HL-60 (cell line): Measurements from ENCODE around the gene SLC35F3.

Experiments
- DNase-seq, 2 experiments: peaks; one replicate each; pipeline ENCODE4 v3.0.0-alpha.2; 2010 to 2020; ENCODE audit warnings: low read depth in 1 of 2, low spot score in 1 of 2
- H3K27ac ChIP-seq: fragments of 250-450 bp; sonication (Bioruptor Pico); replicated peaks from 2 replicates; pipeline ENCODE4 v1.5.1; 2020; ENCODE audit warnings: mild to moderate bottlenecking, moderate library complexity
- H3K27me3 ChIP-seq: fragments of 250-450 bp; sonication (Bioruptor Pico); 2 replicates; pipeline ENCODE4 v1.5.1; 2021; ENCODE audit warnings: mild to moderate bottlenecking, moderate library complexity; ENCODE audit not compliant: insufficient read depth, poor library complexity, severe bottlenecking
- H3K4me3 ChIP-seq: replicated peaks from 2 replicates; pipeline ENCODE4 v1.5.1; 2011; ENCODE audit warnings: mild to moderate bottlenecking, control low read depth, low read length; ENCODE audit not compliant: insufficient read depth
- CTCF ChIP-seq: IDR thresholded peaks from one replicate; pipeline ENCODE4 v1.5.1; 2011; ENCODE audit warnings: low read length, control low read depth, inconsistent platforms; ENCODE audit not compliant: insufficient read depth
- GABPA ChIP-seq: IDR thresholded peaks from 2 replicates; pipeline ENCODE4 v1.6.1; 2012; ENCODE audit warnings: low read depth
- POLR2AphosphoS5 ChIP-seq: IDR thresholded peaks from 2 replicates; pipeline ENCODE4 v1.6.1; 2012; ENCODE audit warnings: low read depth
- REST ChIP-seq: IDR thresholded peaks from 2 replicates; pipeline ENCODE4 v1.6.1; 2012; ENCODE audit warnings: low read depth; ENCODE audit not compliant: insufficient replicate concordance
- SPI1 ChIP-seq: IDR thresholded peaks from 2 replicates; pipeline ENCODE4 v1.6.1; 2012; ENCODE audit warnings: low read depth, mild to moderate bottlenecking, borderline replicate concordance

Gene SLC35F3

GRCh38 chr1:234265321-234265720, 360.8 kb downstream of the SLC35F3 start:
- no peak for DNase-seq
- TF ChIP-seq CTCF (no peak), GABPA (no peak)
- no peak overlapping the region for H3K27ac ChIP-seq
- H3K4me3 ChIP-seq: no peak overlapping the region
- no peaks in the 10 kb centered on the region for H3K27me3 ChIP-seq

GRCh38 chr1:234265861-234266260, 361.4 kb downstream of the SLC35F3 start:
- no peak for DNase-seq
- no peak overlapping the region for H3K4me3 ChIP-seq
- H3K27ac ChIP-seq: no peak overlapping the region
- TF ChIP-seq REST (no peak), SPI1 (no peak), GABPA (no peak), POLR2AphosphoS5 (no peak), CTCF (no peak)
- H3K27me3 ChIP-seq: no peaks in the 10 kb centered on the region

- no peak for DNase-seq
- H3K4me3 ChIP-seq: no peak overlapping the region
- H3K27ac ChIP-seq: no peak overlapping the region
- TF ChIP-seq POLR2AphosphoS5: no peak
- TF ChIP-seq GABPA: no peak
- TF ChIP-seq REST: no peak
- no peak for TF ChIP-seq SPI1
- TF ChIP-seq CTCF: no peak
- H3K27me3 ChIP-seq: no peaks in the 10 kb centered on the region
Measured at GRCh38 chr1:234270093-234270492, 365.6 kb downstream of the SLC35F3 start.

GRCh38 chr1:234270581-234271242, 366.2 kb downstream of the SLC35F3 start:
- no peak overlapping the region for H3K4me3 ChIP-seq
- no peak overlapping the region for H3K27ac ChIP-seq
- no peak for DNase-seq
- no peak for TF ChIP-seq CTCF
- TF ChIP-seq REST: no peak
- TF ChIP-seq POLR2AphosphoS5: no peak
- no peak for TF ChIP-seq GABPA
- TF ChIP-seq SPI1: no peak
- no peaks in the 10 kb centered on the region for H3K27me3 ChIP-seq
